AG10803 (cell line): ENCODE data around the gene TM4SF1.

Experiments used
- DNase-seq: peaks from one replicate; pipeline ENCODE4 v3.0.0; 2010; ENCODE audit warnings: low read depth
- H3K4me3 ChIP-seq: 2 replicates; pipeline ENCODE4 v1.5.1; 2011; ENCODE audit warnings: mild to moderate bottlenecking, low read length, control low read depth
- CTCF ChIP-seq: conservative IDR thresholded peaks from 2 replicates; pipeline ENCODE4 v1.5.1; 2011; ENCODE audit warnings: mild to moderate bottlenecking, low read length, control low read depth, inconsistent platforms

The TM4SF1 gene

GRCh38 chr3:149374793-149375500, 2.5 kb downstream of the TM4SF1 start:
- no peak for DNase-seq
- no peak for TF ChIP-seq CTCF
- H3K4me3 ChIP-seq: no peak overlapping the region

- DNase-seq: no peak
- H3K4me3 ChIP-seq: no peak overlapping the region
- TF ChIP-seq CTCF: no peak
Observed at GRCh38 chr3:149374391-149374790, 3.1 kb downstream of the TM4SF1 start.

GRCh38 chr3:149373235-149374125, 4.0 kb downstream of the TM4SF1 start:
- no peak for TF ChIP-seq CTCF
- H3K4me3 ChIP-seq: no peak overlapping the region
- peak; percentile 93 for DNase-seq

GRCh38 chr3:149371723-149372114, 5.7 kb downstream of the TM4SF1 start:
- no peak overlapping the region for H3K4me3 ChIP-seq
- TF ChIP-seq CTCF: no peak
- no peak for DNase-seq

GRCh38 chr3:149371001-149371722, 6.3 kb downstream of the TM4SF1 start:
- peak; percentile 72 for DNase-seq
- no peak overlapping the region for H3K4me3 ChIP-seq
- no peak for TF ChIP-seq CTCF

- TF ChIP-seq CTCF: no peak
- no peak for DNase-seq
- no peak overlapping the region for H3K4me3 ChIP-seq
Observed at GRCh38 chr3:149369991-149370866, 7.2 kb downstream of the TM4SF1 start.
